ENCODE data around the gene GHR.

GHR gene

GRCh38 chr5:42423285-42424165 is at the start of gene GHR:
Gene GHR, plus strand, starts transcription at chr5:42423439. Its CDS starts 142,436 bp downstream, at chr5:42565875.
- peak; percentile 60 to 88 for DNase-seq

GRCh38 chr5:42374679-42375273 is 48.5 kb upstream of the GHR start:
- no peak for DNase-seq

- DNase-seq: no peak
Measured at GRCh38 chr5:42377496-42377895, 45.7 kb upstream of the GHR start.

GRCh38 chr5:42381973-42382372 is 41.3 kb upstream of the GHR start:
- no peak for DNase-seq

- no peak for DNase-seq
Measured at GRCh38 chr5:42387563-42387962, 35.7 kb upstream of the GHR start.

- no peak for DNase-seq
Measured at GRCh38 chr5:42390115-42390514, 33.1 kb upstream of the GHR start.

GRCh38 chr5:42392917-42393316 is 30.3 kb upstream of the GHR start:
- DNase-seq: no peak

GRCh38 chr5:42396111-42396510 is 27.1 kb upstream of the GHR start:
- DNase-seq: no peak

GRCh38 chr5:42397267-42397666 is 26.0 kb upstream of the GHR start:
- no peak for DNase-seq

GRCh38 chr5:42399702-42400101 is 23.5 kb upstream of the GHR start:
- DNase-seq: no peak

GRCh38 chr5:42400474-42400873 is 22.8 kb upstream of the GHR start:
- no peak for DNase-seq

GRCh38 chr5:42403236-42403635 is 20.0 kb upstream of the GHR start:
- DNase-seq: no peak

- no peak for DNase-seq
Measured at GRCh38 chr5:42404366-42404765, 18.9 kb upstream of the GHR start.

- DNase-seq: no peak
Measured at GRCh38 chr5:42419294-42419693, 3.9 kb upstream of the GHR start.

- no peak for DNase-seq
Measured at GRCh38 chr5:42422656-42423280, 471 bp upstream of the GHR start.

GRCh38 chr5:42426016-42426415 is 2.8 kb downstream of the GHR start:
- DNase-seq: no peak

- no peak for DNase-seq
Measured at GRCh38 chr5:42429694-42430093, 6.5 kb downstream of the GHR start.

GRCh38 chr5:42434047-42434724 is 10.9 kb downstream of the GHR start:
- no peak for DNase-seq

- no peak for DNase-seq
Measured at GRCh38 chr5:42436051-42436450, 12.8 kb downstream of the GHR start.

- DNase-seq: no peak
Measured at GRCh38 chr5:42454216-42454995, 31.2 kb downstream of the GHR start.

- no peak for DNase-seq
Measured at GRCh38 chr5:42461033-42461432, 37.8 kb downstream of the GHR start.

GRCh38 chr5:42461507-42461906 is 38.3 kb downstream of the GHR start:
- no peak for DNase-seq

- no peak for DNase-seq
Measured at GRCh38 chr5:42462083-42462482, 38.8 kb downstream of the GHR start.
